Epidermal melanocyte (primary cell): ENCODE data around the gene C3.
"Not testable (repeated sequence)": the region's sequence is repeated elsewhere in the genome, so short reads cannot be mapped to it uniquely, and the experiment has no call there.

Source experiments
- DNase-seq: peaks from one replicate; pipeline ENCODE4 v3.0.0; 2011; ENCODE audit warnings: low spot score; ENCODE audit not compliant: insufficient read length

Gene C3

DNA sequence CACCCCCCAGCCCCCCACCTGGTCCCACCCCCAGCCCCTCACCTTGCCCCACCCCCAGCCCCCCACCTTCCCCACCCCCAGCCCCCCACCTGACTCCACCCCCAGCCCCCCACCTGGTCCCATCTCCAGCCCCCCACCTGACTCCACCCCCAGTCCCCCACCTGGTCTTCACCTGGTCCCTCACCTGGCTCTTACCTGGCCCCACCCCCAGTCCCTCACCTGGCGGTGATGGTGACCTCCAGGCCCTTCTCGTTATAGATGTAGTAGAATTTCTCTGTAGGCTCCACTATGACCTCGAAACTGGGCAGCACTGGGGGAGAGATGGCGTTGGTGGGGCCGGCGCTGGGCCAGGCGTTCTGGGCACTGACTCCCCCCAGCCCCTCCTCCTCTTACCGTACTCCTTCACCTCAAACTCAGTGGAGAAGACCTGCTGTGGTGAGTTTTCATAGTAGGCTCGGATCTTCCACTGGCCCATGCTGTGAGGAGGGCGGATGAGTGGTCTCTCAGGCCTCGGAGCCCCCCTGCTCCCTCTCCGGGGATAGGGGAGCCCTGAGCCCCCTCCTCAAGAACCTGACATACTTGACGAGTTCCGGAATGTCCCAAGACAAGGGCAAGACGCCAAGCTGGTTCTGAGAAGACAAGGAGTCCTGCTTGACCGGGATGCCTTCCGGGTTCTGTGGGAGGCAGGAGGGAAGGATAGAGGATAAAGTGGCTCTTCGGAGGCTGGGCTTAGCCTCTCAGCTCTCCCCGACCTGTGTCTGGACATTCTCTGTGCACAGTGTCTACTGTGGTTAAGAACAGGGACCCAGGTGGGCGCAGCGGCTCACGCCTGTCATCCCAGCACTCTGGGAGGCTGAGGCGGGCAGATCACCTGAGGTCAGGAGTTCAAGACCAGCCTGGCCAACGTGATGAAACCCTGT is 6.4 kb downstream of the C3 start:
- no peak for DNase-seq

DNA sequence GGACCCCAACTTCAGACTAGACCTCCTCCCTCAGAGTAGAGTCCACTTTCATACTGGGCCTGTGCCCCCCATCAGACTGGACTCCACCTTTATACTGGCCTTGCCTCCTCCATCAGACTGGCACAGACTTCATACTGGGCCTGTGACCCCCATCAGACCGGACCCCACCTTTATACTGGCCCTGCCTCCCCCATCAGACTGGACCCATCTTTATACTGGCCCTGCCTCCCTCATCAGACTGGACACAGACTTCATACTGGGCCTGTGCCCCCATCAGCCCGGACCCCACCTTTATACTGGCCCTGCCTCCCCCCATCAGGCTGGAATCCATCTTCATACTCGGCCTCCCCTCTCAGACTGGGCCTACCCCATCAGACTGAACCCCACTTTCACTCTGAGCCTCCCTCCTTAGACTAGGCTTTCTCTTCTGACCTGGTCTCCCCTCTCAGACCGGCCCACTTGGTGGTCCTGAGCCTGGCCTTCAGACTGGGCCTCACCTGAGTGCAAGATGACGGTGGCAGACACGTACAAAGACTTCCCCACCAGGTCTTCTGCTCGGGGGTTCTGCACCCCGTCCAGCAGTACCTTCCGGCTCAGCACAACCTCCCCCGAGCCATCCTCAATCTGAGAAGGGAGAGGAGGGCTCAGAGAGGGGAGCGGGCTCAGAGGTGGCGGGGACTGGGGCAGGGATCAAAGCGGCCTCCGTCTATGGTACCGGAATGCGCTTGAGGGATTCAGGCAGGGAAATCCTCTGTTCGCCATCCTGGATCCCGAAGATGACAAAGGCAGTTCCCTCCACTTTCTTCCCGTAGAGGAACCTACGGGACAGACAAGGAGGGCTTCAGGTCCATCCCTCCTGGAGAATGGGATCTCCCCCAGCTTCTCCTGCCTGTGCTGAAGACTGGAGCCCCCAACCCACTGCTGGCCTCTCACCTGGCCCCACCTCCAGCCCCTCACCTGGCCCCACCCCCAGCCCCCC is 7.5 kb downstream of the C3 start:
- DNase-seq = no peak

DNA sequence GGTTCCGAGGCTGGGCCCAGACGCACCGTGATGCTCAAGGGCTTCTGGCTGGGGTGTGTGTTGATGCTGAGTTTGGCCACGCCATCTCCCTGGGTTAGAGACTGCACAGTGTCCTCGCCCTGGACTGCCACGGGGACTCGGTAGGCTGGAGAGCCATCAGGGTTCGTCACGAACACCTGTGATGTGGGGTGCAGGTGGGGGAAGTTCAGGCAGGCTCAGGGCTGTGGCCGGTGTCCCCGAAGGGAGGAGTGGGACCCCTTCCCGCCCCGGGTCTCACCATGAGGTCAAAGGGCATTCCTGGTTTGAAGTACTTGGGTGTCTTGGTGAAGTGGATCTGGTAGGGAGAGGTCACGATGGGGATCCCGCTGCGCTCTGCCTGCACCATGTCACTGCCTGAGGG is 8.2 kb downstream of the C3 start:
- no peak for DNase-seq

DNA sequence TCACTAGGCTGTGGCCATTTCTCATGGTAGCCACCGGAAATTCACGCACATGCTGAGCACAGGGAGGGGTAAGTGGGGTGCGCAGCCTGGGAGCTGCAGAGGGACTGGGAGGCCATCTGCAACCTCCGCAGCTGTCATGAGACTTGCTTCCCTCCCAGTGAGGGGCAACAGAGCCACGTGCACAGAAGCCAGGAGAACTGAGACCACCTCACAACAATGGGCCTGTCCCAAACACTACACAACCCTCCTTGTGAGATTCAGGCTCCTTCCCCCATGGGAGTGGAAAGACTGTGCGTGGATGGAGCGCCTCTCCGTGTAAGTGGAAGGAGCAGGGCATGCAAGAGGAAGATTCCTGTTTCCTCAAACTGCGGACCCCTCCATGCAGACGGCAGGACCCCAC is 8.8 kb downstream of the C3 start:
- no peak for DNase-seq

DNA sequence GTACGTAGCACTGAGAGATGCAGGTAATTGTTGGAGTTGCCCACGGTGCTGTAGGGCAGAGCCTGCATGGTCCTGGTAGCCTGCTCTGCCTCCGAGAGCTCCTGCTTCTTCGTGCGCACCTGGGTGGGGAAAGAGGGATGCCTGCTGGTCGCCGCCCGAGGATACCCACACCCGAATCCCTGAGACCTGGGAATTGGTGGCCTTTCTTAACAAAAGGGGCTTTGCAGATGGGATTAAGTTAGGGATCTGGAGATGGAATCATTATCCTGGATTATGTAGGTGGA is 9.4 kb downstream of the C3 start:
- no peak for DNase-seq

DNA sequence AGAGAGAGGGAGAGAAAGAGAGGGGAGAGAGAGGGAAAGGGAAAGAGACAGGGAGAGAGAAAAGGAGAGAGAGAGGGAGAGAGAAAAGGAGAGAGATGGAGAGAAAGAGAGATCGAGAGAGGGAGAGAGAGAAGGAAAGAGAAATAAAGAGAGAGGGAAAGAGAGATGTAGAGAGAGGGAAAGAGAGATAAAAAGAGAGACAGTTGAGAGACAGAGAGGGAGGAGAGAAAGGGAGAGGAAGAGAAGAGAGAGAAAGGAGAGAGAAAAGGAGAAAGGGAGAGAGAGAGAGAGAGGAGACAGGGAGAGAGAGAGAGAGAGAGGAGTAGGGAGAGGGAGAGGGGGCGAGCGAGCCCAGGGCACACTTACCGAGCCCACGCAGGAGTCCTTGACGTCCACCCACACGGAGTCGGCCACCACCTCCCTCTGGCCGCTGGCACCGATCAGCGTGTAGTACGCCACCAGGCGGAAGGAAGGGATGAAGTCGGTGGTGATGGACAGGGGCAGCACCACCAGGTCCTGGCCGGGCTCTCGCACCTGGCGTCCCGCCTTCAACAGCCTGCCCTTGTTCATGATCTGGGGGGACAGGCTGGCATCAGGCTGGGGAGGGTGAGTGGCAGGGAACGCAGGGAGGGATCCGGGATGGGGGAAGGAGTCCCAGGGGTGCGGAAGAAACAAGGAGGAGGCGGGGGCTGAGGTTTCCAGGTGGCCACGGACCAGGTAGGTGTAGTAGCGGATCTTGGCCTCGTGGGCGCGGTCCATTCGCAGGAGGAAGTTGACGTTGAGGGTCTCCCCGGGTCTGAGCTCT is 10.0 kb downstream of the C3 start:
- no peak for DNase-seq

DNA sequence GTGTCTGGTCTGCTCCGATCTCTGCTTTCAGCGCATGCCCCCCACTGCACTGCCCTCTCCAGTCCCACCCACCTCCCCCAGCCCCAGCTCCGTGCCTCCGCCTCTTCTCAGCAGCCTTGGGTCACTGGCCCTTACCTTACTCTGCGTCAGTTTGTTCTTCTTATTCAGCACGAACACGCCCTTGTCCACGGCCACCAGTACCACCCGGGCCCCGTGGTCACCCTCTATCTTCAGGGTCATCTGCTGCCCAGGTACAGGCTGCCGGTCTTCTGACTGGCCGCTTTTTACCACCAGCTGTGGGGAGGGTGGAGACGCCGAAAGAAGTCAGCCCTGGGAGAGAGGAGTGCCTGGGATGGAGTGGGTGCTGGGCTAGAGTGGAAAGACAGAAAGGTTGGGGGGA is 10.9 kb downstream of the C3 start:
- no peak for DNase-seq

DNA sequence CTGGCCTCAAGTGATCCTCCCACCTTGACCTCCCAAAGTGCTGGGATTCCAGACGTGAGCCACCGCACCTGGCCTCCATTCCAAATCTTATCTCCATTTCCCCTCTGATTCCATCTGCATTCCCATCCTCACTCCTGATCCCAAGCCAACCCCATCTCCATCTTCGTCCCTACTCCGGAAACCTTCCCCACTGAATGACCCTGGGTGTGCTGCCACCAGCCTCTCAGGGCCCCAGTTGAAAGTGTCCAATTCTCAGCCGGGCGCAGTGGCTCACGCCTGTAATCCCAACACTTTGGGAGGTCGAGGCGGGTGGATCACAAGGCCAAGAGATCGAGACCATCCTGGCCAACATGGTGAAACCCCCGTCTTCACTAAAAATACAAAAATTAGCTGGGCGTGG is 11.5 kb downstream of the C3 start:
- DNase-seq = not testable (repeated sequence)

DNA sequence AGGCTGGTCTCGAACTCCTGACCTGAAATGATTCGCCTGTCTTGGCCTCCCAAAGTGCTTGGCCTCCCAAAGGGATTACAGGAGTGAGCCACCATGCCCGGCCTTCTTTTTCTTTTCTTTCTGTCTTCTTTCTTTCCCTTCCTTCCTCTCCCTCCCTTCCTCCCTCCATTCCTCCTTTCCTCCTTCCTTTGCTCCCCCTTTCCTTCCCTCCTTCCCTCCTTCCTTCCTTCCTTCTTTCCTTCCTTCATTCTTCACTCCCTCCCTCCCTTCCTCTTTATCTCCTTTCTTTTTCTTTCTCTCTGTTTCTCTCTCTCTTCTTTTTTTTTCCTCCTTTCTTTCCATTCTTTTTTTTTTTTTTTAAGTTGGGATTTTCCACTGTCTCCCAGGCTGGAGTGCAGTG is 12.1 kb downstream of the C3 start:
- no peak for DNase-seq

DNA sequence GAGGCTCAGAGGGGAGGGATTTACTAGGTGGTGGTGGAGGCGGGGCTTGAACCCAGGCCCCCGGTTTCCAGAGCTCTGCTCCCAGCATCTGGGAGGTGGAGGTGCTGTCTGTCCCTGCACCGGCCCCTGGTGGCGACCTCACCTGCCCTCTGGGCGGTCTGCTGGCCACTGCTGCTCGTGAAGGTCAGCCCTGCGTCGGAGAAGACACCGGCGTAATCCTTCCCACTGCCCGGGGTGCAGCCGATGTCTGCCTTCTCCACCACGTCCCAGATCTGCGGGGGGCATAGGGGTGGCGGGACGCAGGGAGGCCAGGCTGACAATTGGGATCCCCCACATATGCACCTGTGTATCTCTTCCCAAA is 12.8 kb downstream of the C3 start:
- no peak for DNase-seq

DNA sequence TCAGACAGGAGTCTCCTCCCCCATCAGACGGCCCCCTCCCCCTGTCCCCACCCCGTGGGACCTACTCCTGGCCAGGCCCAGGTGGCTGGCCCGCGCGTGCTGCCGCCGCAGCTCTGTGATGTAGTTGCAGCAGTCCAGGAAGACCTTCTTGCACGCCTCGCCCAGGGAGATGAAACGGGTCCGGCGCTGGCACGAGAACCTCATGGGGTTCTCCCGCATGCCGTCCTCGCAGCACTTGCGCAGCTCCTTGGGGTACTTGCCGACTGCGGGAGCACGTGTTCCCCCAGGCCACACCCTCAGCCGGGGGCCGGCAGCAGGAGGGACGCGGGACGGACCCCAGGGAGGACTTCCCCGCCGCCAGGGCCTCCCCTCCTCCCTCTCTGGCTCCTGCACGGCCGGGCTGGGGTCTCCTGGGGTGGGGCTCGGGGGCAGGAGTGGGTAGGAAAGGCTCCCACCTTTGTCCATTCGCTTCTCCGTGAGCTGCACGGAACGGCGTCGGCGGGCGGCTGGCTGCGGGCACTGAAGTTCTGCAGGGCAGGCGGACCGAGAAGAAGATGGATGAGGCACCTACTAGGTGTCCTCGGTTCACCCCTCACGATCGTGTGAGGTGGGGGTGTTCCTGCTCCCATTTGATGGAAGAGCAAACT is 13.3 kb downstream of the C3 start:
- no peak for DNase-seq

DNA sequence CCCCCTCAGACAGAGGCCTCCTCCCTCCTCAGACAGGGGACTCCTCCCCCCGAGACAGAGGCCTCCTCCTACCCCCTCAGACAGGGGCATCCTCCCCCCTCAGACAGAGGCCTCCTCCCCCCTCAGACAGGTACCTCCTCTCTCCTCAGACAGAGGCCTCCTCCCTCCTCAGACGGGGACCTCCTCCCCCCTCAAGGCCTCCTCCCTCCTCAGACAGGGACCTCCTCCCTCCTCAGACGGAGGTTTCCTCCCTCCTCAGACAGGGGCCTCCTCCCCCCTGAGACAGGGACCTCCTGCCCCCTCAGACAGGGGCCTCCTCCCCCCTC is 13.9 kb downstream of the C3 start:
- DNase-seq = no peak

DNA sequence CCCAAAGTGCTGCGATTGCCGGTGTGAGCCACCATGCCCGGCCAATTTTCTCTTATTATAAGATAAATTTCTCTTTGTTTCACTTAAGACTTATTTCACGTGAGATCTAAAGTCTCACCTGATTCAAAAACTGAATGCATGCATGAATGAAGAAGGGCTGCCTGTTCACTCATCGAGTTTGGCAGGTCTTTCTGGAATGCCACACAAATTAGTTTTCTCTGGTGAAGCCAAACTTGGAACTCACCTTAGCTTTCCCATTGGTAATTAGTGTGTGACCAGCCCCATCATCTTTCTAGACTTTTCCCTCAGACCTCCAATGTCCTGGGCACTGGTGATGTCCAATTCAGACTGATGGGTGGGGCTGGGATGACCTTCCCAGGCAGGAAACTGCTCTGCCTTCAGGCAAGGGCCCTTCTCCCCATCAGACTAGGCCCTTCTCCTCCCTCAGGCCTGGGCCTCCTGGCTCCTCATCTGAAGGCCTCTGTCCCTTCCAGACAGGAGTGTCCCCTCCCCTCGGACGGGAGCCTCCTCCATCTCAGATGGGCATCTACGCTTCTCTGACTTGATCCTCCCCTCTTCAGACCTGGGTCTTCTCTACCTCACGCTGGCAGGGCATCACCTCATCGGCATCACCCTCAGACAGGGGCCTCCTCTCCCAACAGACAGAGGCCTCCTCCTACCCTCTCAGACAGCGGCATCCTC is 14.4 kb downstream of the C3 start:
- no peak for DNase-seq

DNA sequence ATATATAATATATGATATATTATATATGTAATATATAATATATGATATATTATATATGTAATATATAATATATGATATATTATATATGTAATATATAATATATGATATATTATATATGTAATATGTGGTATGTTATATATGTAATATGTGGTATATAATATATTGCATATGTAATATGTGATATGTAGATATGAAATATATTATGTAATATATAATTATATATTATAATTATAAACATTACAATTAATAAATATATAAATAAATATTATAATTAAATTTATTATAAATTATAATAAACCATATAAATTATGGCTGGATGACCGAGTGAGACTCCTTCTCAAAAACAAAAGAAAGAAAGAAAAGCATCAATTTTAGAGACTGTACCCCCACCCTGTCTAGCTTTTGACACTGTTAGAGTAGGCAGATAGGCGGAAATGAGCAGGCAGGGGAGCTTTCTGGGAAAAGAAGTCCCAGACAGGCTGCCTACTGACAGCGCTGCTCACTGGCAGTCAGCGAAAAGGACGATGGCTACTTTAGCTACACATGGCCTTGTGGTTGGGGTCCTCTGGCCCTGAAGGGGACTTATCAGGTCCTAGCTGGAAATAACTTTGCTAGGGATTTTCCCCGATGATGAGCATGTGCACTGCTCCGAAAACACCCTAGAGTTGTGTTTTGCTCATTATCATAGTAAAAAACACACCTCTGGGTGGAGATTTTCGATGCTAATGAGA is 19.7 kb downstream of the C3 start:
- DNase-seq = no peak

DNA sequence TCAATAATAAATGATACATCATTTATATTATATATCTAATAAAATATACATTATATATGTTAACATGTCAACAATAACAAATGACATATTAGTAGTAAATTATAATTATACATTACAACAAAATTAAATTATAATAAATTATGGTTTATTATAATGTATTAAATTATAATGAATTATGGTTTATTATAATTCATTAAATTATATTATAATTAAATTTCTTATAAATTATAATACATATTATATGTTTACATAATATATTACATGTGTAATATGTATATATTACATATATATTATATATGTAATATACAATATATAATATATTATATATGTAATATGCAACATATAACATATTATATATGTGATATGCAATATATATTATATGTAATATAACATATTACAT is 20.5 kb downstream of the C3 start:
- no peak for DNase-seq

DNA sequence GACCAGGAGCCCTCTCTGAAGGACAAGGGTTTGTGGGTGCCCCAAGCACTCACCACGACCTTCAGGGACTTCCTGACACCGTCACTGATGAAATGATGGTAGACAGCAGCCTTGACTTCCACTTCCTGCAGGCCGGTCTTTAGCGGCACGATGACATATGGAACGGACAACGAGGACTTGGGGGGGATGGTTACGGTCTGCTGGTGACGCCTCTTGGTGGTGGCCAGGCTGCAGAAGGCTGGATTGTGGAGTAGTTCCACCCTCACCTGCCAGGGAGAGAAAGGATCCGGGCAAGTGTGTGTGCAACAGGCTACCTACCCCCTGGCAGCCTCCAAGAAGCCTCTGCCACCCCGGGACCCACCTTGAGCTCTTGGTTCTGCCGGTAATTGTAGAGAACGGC is 23.2 kb downstream of the C3 start:
- no peak for DNase-seq

DNA sequence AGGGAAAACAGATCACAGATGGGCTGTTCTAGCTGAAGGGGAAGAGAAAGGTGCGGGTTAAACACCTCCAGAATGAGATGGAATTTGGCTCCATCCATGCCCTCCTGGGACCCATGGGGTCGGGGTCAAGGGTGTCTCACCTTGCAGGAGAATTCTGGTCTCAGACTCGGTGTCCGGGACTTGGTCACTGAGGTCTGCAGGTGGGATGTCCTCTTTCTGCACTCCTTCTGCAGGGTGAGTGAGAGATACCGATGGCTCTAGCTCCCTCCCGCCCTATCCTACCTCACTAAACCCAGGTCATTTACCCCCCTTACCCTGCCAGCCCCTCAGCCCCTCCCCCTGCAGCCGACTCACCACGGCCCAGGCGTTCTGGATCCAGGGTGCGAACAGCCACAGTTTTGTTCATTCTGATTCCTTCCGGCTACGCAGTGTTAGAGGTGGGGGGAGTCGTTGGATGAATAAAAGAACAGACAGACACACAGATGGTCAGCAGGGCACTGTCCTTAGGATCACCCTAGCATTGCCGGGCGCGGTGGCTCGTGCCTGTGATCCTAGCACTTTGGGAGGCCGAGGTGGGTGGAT is 24.1 kb downstream of the C3 start:
- no peak for DNase-seq

DNA sequence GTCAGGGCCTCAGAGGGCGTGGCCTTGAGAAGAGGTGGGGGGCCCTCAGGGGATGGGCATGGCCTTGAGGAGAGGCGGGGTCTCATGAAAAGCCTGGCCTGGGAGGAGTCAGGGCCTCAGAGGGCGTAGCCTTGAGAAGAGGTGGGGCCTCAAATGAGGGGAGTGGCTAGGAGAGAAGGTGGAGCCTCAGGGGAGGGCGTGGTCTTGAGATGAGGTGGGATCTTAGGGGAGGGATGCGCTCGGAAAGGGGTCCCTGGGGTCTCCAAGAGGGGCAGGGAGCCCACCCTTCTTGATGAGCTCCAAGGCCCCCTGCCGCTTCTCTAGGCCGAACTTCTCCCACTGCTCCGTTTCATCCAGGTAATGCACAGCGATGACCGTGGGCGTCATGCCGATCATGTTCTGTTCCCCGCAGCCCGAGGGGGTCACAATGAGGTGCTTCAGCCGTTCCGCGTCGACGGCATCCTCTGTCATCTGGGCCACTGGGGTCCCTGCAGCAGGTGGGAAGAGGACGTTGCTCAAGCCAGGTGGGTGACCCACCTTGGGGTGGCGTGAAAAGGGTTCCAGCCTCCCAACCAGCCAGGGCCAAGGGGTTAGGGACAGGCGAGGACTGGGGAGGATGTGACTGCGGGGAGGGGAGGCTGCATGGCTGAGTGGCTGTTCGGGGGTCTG is 26.2 kb downstream of the C3 start:
- DNase-seq = no peak

DNA sequence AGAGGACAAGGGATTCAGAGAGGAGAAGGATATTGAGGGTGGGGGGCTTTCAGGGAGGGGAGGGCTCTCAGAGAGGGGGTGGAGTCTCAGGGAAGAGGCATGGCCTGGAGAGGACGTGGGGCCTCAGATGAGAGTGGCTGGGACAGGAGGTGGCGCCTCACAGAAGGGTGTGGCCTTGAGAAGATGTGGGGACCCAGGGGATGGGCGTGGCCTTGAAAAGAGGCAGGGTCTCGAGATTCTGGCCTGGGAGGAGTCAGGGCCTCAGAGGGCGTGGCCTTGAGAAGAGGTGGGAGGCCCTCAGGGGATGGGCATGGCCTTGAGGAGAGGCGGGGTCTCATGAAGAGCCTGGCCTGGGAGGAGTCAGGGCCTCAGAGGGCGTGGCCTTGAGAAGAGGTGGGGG is 26.8 kb downstream of the C3 start:
- no peak for DNase-seq
